Embryonic facial prominence (tissue), 1 donor: Measurements from ENCODE around the gene PSMA7.
A peak's percentile ranks its signal among the peaks of the same experiment; 100 is the strongest.

Experiments used
- DNase-seq: peaks from one replicate; pipeline ENCODE4 v3.0.0-alpha.2; 2016; ENCODE audit errors: extremely low spot score

The PSMA7 gene

DNA sequence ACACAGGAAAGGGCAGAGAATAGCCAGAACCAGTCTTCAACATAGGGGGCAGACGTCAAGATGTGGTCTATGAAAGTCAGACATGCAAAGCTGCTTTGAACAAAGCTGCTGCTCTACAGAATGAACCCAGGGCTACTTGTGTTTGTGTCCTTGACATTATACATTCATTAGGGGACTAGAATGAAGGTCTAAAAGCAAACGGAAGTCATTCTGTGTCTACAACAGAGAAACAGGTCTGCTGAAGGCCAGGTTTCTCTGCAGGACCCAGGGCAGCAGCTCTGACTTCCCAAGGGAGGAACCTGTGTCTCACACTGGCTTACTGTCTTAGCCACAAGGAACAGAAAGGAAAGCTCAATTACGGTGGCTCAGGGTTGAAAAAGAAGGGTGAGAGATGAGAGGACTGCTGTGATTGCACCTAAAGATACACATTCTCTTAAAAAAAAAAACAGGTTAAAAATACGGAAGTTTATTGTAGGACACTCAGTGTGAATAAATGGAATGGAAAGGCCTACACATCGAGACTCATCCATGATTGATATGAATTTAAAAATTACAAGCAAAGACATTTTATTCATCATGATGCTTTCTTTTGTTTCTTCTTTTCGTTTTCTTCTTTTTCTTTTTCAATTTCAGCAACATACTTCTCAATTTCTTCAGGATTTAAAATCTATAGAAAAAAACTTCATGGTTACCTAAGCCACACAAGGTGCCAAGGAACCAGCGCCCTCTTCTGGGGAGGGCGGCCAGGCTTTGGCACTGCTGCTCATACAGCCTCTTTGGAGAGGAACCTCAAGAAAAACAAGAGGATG, 6.7 kb downstream of the PSMA7 start:
- DNase-seq: no peak

DNA sequence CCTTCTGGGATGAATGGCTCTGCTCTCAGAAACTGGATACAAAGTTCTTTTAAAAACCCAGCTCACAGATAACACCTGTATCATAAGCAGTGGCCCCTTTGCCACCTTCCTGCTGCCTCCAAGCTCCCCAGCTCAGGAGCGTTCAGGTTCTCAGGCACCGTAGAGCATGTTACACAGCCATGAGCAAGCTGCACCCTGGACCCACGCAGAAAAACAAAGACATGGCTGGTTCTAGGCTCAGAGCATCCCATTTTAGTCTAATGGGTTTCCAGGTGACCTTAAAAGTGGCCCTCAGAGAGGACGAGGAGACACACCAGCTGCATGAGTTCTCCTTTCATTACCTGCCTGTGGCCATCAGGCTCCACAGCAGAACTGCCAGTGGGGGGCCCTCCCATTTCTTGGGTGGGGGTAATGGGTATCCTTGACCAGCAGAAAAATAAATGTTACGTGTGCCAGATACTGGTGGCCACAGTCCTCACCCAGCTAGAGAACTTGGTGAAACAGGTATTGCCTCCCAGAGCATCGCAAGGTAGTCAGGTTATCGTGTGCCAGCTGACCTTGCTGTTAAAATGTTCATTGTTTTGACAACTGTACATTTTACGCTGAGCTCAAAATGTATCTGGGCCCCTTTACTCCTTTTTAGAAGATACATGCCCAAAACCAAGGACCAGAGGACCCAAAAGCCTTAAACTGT, 7.5 kb downstream of the PSMA7 start:
- no peak for DNase-seq

DNA sequence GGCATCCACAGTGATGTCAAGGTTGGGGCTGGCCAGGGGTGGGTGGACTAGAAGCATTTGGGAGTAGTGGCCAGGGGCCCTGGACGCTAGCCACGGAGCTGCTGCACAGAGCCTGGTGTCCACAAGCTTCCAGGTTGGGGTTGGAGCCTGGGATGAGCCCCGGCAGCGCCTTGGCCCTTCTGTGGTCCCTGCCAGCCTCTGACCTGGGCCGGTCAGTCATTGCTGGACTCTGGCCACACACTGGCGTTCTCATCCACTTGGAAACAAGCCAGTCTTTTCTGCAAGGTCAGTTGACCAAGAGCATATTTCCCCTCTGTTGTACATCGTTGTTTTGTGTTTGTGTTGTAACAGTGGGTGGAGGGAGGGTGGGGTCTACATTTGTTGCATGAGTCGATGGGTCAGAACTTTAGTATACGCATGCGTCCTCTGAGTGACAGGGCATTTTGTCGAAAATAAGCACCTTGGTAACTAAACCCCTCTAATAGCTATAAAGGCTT, 8.4 kb downstream of the PSMA7 start:
- DNase-seq: no peak

DNA sequence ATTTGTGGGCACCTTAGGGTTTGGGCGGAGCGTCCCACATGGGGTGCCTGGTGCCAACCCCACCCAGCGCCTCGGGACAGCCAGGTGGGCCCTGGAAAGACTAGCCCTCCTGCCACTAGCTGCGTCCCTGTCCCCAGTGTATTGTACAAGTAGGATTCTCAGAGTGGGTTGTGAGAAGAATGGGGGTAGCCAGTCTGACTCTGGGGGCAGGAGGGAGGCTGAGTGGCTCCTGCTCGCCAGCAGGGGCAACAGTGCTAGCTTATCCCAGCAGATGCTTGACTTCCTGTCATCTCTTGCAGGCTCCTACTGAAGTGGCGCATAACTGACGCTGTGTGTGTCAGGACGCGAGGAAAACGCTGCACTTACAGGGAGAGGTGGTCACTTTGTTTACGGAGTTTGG, 9.3 kb downstream of the PSMA7 start:
- DNase-seq: no peak

- DNase-seq: no peak
Observed at GRCh38 chr20:62133051-62133845, 9.9 kb downstream of the PSMA7 start.

GRCh38 chr20:62132421-62132820, 10.8 kb downstream of the PSMA7 start:
- no peak for DNase-seq

GRCh38 chr20:62131560-62132320, 11.5 kb downstream of the PSMA7 start:
- no peak for DNase-seq

- no peak for DNase-seq
Observed at GRCh38 chr20:62129731-62130531, 13.3 kb downstream of the PSMA7 start.

GRCh38 chr20:62128502-62128901, 14.7 kb downstream of the PSMA7 start:
- no peak for DNase-seq

DNA sequence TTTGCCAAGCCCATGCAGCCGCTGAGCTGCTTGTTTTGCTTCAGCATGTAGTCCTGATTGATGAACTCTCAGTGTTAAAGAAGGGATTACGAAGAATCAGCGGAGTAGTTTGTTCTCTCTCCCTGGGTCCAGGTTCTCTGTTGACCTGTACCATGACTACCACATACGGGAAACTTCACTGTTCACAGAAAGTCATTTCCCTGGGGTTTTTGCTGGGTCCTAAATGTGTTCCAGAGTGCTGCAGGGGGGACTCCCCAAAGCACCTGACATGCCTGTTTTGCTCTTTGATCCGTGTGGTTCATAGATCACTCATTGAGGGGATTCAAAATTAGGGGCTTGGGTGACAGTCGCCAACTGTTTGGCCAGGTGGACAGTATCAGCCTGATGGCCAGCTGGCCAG, 15.4 kb downstream of the PSMA7 start:
- DNase-seq: no peak

GRCh38 chr20:62126141-62126540, 17.1 kb downstream of the PSMA7 start:
- DNase-seq: no peak

- DNase-seq: no peak
Observed at GRCh38 chr20:62123450-62124118, 19.6 kb downstream of the PSMA7 start.

DNA sequence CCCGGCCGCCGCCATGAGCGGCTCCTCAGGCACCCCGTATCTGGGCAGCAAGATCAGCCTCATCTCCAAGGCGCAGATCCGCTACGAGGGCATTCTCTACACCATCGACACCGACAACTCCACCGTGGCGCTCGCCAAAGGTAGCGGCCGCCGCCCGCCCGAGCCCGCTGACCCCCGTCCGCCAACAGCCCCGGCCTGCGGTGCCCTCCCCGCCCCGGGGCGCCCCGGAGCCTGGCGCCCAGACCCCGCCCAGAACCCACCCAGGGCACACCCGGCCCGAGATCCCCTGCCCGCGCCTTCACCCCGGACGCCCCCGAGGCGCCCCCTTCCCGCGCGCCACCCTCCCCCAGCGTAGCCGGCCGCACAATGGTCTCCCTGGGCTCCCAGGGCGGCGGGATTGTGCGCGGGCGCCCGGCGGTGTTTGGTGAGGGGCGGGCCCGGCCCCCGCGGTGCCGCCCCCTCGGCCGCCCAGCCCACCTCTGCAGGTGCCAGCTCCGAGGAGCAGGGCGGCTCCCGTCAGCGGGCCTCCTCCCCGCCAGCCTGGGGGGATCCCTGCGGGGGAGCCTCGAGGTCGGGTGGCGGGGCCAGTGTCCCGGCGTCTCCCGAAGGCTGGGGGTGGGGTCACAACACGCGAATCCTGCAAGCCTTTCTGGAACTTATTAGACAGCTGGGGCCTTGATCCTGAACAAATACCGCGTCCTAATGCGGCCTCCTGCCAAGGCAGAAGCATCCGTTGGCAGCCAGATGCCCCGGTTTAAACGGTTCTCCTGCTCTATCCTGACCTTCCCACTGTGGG, 20.3 kb downstream of the PSMA7 start:
- DNase-seq: no peak

DNA sequence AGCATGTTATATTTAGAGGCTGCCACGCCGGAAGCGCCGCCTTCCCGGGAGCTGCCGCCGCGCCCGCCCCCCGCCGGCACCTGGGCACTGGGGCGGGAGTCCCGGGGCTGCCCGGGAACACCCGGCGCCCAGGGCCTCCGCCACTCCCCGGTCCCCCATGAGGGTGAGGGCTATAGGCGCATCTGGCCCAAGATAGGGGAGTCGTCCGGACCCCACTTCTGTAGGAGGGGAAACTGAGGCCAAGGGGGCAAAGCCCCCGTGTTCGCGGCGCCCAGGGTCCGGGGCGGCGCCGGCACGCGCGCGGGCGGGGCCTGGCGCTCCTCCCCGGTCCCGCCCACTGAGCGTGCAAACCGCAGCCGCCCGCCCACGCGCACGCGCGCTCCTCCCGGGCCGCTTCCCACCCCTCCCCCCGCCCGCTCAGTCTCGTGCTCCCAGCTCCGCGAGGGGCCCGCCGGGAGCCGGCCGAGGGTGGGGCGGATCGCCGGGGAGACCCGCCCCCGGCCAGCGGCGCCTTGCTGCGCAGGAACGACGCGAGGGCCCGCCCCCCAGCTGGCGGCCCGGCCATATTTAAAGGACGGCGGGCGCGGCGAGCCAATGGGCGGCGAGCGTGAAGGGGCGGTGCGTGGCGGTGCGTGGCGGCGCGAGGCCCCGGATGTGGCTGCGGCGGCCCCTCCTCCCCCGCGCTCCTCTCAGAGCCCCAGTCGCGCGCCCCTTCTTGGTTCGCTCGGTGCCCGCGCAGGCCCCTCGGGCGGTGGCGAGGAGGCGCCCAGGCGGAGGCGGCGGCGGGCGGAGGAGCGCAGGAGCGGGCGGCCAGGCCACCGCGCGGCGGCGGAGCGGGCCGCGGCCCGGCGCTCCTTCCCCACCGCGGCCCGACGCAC, 21.2 kb downstream of the PSMA7 start, which contains the start of gene LSM14B:
Gene LSM14B, plus strand, starts transcription at position 700 of the 878 bp plus-strand sequence. CDS start 192 bp downstream, outside the sequence.
- DNase-seq: peak; percentile 92

GRCh38 chr20:62120990-62121775, 22.0 kb downstream of the PSMA7 start:
- DNase-seq: no peak

GRCh38 chr20:62120365-62120762, 22.8 kb downstream of the PSMA7 start:
- DNase-seq: no peak
